Stomach (tissue), 9 donors: ENCODE measurements around the gene PLD2. TPM values are rescaled to one million over a fixed set of nuclear protein-coding genes. Genes with fewer than 3 reads are reported as not detected.

Experiments
- DNase-seq, 2 donors: peaks; one replicate each; pipeline versions ENCODE4 v3.0.0 to v3.0.0-alpha.2; 2013 to 2019
- H3K27ac ChIP-seq, 5 donors: fragments of 200-600 bp in 4 of 5; sonication (generic) in 4 of 5; one replicate each; pipeline ENCODE4 v1.5.1; 2013 to 2019; ENCODE audit warnings: mild to moderate bottlenecking in 1 of 5, moderate library complexity in 1 of 5
- H3K27me3 ChIP-seq, 3 donors: fragments of 200-600 bp; sonication (generic); one replicate each; pipeline ENCODE4 v1.5.1; 2017 to 2019; ENCODE audit warnings: mixed run types in 1 of 3
- H3K36me3 ChIP-seq, 4 donors: fragments of 200-600 bp; sonication (generic); 1 replicate in 3 of 4; 2 replicates in 1 of 4; pipeline ENCODE4 v1.5.1; 2016 to 2019
- H3K4me1 ChIP-seq, 4 donors: fragments of 200-600 bp; sonication (generic); one replicate each; pipeline ENCODE4 v1.5.1; 2016 to 2019
- H3K4me3 ChIP-seq, 4 donors: fragments of 200-600 bp; sonication (generic) in 3 of 4; one replicate each; pipeline ENCODE4 v1.5.1; 2016 to 2019; ENCODE audit warnings: mild to moderate bottlenecking in 1 of 4
- H3K9me3 ChIP-seq, 4 donors: fragments of 200-600 bp; sonication (generic); one replicate each; pipeline ENCODE4 v1.5.1; 2016 to 2019
- EP300 ChIP-seq: sonication (generic); formaldehyde crosslinking; IDR thresholded peaks from one replicate; pipeline ENCODE4 v1.6.1; 2017; ENCODE audit warnings: antibody characterized with exemption
- POLR2A ChIP-seq, 4 donors: fragments of 450-650 bp; IDR thresholded peaks; one replicate each; pipeline ENCODE4 v1.6.1; 2016; ENCODE audit warnings: antibody characterized with exemption in 4 of 4, control low read depth in 2 of 4, mild to moderate bottlenecking in 1 of 4, moderate library complexity in 1 of 4
- POLR2AphosphoS5 ChIP-seq, 3 donors: sonication (generic); formaldehyde crosslinking; IDR thresholded peaks; one replicate each; pipeline ENCODE4 v1.6.1; 2016; ENCODE audit warnings: antibody characterized with exemption in 3 of 3
- WGBS, 5 donors: extraction: QIAGEN DNeasy Blood & Tissue Kit in 3 of 5; methylation state at CpG; one replicate each; pipeline versions ENCODE4 v1.1.5 to v1.1.7; 2013 to 2018; 5-methylcytosine and 5-hydroxymethylcytosine counted together
- intact Hi-C: fragments of 100-400 bp; cut with DNase I; formaldehyde crosslinking; loops from one replicate; pipeline ENCODE4 v1.15.1; 2023; ENCODE audit warnings: low total_unique reads
- polyA plus RNA-seq, 3 donors: library from polyadenylated mRNA; stranded (reverse); fragments of 200-250 nt; gene quantifications; one replicate each; pipeline ENCODE4 v1.2.3, GENCODE V29; 2013
- total RNA-seq, 5 donors: library from RNA; depleted of rRNA; stranded (reverse); fragments of >200 nt; gene quantifications; one replicate each; pipeline versions ENCODE4 v1.1.0 to v1.2.3, GENCODE V29; 2014 to 2016
- TF ChIP-seq, protein P1 (sequence below), 7 experiments: fragments of 450-650 bp in 4 of 7; fragments of 200-600 bp in 3 of 7; sonication (generic) in 3 of 7; IDR thresholded peaks; one replicate each; pipeline ENCODE4 v1.5.1; 2016 to 2019; ENCODE audit warnings: antibody characterized with exemption in 7 of 7, control low read depth in 2 of 7, mild to moderate bottlenecking in 1 of 7
- donor health status: healthy with polysubstance abuse.
- donor health status: Bipolar disorder and iron deficiency.
- donor health status: healthy.

PLD2 gene
- total and polyA plus RNA-seq, 8 donors, result 10.3 to 123 (median 22.7) TPM

DNA sequence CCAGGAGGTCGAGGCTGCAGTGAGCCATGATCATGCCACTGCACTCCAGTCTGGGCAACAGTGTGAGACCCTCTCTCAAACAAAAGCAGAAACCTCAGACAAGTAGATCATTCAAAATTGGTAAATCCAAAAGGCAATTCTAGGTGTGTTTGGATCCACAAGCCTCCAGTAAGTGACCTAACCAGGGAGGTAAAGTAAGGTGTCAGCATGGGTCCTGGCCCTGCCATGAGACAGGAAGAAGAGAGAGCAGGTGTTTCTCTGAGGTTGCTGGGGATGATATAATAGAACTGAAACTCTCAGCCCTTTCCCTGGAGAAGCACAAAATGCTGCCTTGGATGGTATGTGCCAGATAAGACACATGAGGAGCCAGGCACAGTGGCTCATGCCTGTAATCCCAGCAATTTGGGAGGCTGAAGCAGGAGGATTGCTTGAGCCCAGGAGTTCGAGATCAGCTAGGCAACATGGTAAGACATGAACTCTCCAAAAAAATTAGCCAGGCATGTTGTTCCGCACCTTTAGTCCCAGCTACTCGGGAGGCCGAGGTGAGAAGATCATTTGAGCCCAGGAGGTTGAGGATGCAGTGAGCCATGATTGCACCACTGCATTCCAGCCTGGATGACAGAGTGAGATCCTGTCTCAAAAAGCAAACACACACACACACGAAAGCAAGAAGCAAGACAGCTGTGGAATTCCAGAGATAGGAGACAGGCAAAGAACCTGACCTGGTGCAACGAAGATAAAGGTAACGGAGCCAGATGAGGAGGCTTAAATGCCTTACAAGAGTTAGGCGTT, 28.8 kb upstream of the PLD2 start:
- intact Hi-C loops, result no loop called here
- 72 to 84% (median 74%) methylated on average over 9 of the region's 9 CpGs for WGBS, 5 donors
- peaks cover 0 to 55% (median 5%) of the 10 kb centered on the region in 3 donors for H3K27me3 ChIP-seq
- no peak overlapping the region for H3K27ac ChIP-seq
- H3K9me3 ChIP-seq, result no peaks in the 10 kb centered on the region
- H3K4me1 ChIP-seq, result no peaks in the 10 kb centered on the region
- no peaks in the 10 kb centered on the region for H3K36me3 ChIP-seq
- H3K4me3 ChIP-seq, result no peak overlapping the region
- DNase-seq, result no peak
- TF ChIP-seq POLR2A (IDR thresholded peaks at IDR 0.05), result no peak
- TF ChIP-seq, protein P1, sequence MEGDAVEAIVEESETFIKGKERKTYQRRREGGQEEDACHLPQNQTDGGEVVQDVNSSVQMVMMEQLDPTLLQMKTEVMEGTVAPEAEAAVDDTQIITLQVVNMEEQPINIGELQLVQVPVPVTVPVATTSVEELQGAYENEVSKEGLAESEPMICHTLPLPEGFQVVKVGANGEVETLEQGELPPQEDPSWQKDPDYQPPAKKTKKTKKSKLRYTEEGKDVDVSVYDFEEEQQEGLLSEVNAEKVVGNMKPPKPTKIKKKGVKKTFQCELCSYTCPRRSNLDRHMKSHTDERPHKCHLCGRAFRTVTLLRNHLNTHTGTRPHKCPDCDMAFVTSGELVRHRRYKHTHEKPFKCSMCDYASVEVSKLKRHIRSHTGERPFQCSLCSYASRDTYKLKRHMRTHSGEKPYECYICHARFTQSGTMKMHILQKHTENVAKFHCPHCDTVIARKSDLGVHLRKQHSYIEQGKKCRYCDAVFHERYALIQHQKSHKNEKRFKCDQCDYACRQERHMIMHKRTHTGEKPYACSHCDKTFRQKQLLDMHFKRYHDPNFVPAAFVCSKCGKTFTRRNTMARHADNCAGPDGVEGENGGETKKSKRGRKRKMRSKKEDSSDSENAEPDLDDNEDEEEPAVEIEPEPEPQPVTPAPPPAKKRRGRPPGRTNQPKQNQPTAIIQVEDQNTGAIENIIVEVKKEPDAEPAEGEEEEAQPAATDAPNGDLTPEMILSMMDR (IDR thresholded peaks at IDR 0.05), result no peak

DNA sequence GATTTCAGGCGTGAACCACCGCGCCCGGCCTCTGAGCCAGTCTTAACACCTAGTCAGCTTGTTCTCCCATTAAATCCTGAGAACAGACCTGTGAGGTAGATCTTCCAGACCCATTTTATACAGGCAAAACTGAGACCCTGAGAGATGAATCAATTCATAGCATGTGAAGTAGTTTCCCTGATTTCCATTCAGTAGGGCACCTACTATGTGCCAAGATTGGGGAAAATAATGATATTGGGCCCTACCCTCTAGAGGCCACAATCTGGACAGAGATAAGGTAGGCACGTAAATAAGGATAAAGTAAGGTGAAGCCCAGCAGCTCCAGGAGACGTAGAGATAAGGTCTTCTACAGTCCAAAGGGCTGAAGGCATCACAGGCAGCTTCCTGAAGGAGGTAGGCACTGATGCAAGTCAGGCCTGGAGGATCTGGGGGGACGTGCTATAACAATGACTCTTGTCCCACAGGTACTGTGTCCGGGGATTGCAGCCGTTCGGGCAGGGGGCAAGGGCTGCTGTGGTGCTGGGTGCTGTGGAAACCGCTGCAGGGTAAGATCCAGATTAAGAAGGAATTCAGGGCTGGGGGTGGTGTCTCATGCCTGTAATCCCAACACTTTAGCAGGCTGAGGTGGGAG, 26.5 kb upstream of the PLD2 start:
- Histone ChIP-seq H3K27ac (no peak overlapping the region), H3K9me3 (no peaks in the 10 kb centered on the region), H3K4me3 (no peak overlapping the region), H3K36me3 (no peaks in the 10 kb centered on the region), H3K4me1 (peaks cover 2 to 8% (median 4%) of the 10 kb centered on the region in 4 donors), H3K27me3 (peaks cover 0 to 64% (median 8%) of the 10 kb centered on the region in 3 donors)
- TF ChIP-seq POLR2AphosphoS5 (IDR thresholded peaks at IDR 0.05), result no peak
- no peak for TF ChIP-seq POLR2A (IDR thresholded peaks at IDR 0.05)
- TF ChIP-seq, protein P1 (IDR thresholded peaks at IDR 0.05), result no peak
- no peak for TF ChIP-seq EP300
- 65 to 74% (median 67%) methylated on average over 10 to 11 of the region's 11 CpGs for WGBS, 5 donors
- intact Hi-C loops, result loop anchor here (10.0 kb wide), 2 partner anchors 46 to 76 kb away; partner anchors contain the start of genes CXCL16, MED11, PELP1 and ZMYND15
- DNase-seq, result peak in 1 of 2 donors; percentile 31

DNA sequence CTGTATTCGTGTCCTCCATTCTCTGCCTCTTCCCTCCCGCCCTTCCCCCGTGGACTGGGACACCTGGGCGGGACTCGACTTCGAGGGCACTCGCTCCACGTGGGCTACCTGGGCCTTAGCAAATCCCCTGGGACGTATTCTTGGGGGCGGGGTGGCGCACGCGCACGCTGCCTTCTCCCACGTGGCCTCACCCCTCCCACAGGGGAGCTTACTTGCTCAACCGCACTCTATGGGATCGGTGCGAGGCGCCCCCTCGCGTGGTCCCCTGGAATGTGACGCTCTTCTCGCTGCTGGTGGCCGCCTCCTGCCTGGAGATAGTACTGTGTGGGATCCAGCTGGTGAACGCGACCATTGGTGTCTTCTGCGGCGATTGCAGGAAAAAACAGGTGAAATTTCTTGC, 24.3 kb upstream of the PLD2 start:
- DNase-seq, result peak in 1 of 2 donors; percentile 28
- no peak overlapping the region for H3K27ac ChIP-seq
- H3K4me3 ChIP-seq, result no peak overlapping the region
- H3K4me1 ChIP-seq, result peaks cover 24 to 30% (median 26%) of the 10 kb centered on the region in 4 donors
- H3K9me3 ChIP-seq, result no peaks in the 10 kb centered on the region
- H3K36me3 ChIP-seq, result no peaks in the 10 kb centered on the region
- peaks cover 0 to 82% (median 17%) of the 10 kb centered on the region in 3 donors for H3K27me3 ChIP-seq
- WGBS, 5 donors, result 43 to 65% (median 52%) methylated on average over 25 to 28 of the region's 28 CpGs
- TF ChIP-seq POLR2AphosphoS5 (IDR thresholded peaks at IDR 0.05), result no peak
- TF ChIP-seq EP300, result no peak
- no peak for TF ChIP-seq POLR2A (IDR thresholded peaks at IDR 0.05)
- TF ChIP-seq, protein P1 (IDR thresholded peaks at IDR 0.05), result no peak
- intact Hi-C loops, result loop anchor here (10.0 kb wide), 2 partner anchors 48 to 78 kb away; partner anchors contain the start of genes CXCL16, MED11, PELP1 and ZMYND15

DNA sequence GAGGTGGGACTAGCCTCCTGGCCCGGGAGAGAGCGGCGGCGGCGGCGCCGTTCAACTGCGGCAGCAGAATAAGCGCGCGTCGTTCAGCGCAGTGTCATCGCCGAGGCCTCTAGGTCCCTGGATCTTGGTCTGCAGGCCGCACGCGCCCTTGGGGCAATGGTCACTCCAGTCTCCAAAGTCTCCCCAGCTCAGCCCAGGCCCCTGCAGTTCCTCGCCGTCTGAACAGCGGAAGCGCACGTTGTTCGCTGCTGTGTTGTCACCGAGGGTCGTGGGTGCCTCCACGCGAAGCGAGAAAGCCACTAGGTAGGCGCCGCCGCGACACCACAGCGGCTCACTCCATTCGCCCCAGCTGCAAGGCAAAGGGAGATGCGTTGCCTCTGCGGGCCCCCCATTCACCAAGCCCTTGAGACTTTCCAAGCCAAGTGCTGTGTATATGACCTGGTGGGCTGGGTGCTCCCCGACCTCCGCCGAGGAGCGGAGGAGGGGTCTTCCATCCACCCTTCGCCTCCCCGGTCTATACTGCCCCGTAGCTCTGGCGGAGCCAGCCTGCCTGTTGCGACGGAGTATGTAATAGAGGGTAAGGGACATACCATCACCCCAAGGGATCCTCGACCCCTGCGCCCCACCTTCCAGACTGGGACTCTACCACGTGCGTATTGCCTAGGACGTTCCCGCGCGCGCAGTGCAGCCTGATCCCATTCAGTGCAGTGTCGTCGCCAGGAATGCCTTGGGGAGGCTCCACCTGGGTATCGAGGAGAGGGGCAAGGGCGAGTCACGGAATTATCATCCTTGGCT, 21.4 kb upstream of the PLD2 start:
- Histone ChIP-seq H3K4me3 (peak overlapping the region; percentile 18 to 33 (median 32)), H3K4me1 (peaks cover 39 to 52% (median 46%) of the 10 kb centered on the region in 4 donors), H3K9me3 (no peaks in the 10 kb centered on the region), H3K27me3 (peaks cover 0 to 67% (median 17%) of the 10 kb centered on the region in 3 donors), H3K36me3 (no peaks in the 10 kb centered on the region), H3K27ac (peak overlapping the region in 1 of 5 donors; percentile 1)
- DNase-seq, result peak in 1 of 2 donors; percentile 55
- no peak for TF ChIP-seq POLR2A (IDR thresholded peaks at IDR 0.05)
- intact Hi-C loops, result loop anchor here (5.0 to 10.0 kb wide), 3 partner anchors 51 to 97 kb away; partner anchors contain the start of genes CXCL16, MED11, PELP1 and ZMYND15
- 14 to 27% (median 22%) methylated on average over 33 to 61 of the region's 61 CpGs for WGBS, 5 donors
